ENCODE measurements around the gene TASL.
"Not testable (repeated sequence)": the region's sequence is repeated elsewhere in the genome, so short reads cannot be mapped to it uniquely, and the experiment has no call there.

The TASL gene

GRCh38 chrX:30577362-30577991 lies at the start of gene TASL:
TSS of gene TASL (minus strand) at chrX:30577766. CDS start at chrX:30560355, 17,411 bp downstream.
- H3K27ac Mint-ChIP-seq, result peak within 1 kb of the TSS; percentile 97
- H3K9me3 Mint-ChIP-seq, result peaks cover 3% of the 10 kb centered on the region
- peaks cover 25% of the 10 kb centered on the region for H3K36me3 Mint-ChIP-seq (ENCODE audit: low read depth)
- peak within 1 kb of the TSS; percentile 98 for H3K4me3 Mint-ChIP-seq
- peaks cover 15% of the 10 kb centered on the region for H3K4me1 Mint-ChIP-seq (ENCODE audit: low read depth)
- H3K27me3 Mint-ChIP-seq (ENCODE audit: low read depth), result no peaks in the 10 kb centered on the region

GRCh38 chrX:30626402-30626801 lies 48.8 kb upstream of the TASL start:
- H3K27ac Mint-ChIP-seq, result no peak overlapping the region
- no peaks in the 10 kb centered on the region for H3K4me1 Mint-ChIP-seq (ENCODE audit: low read depth)
- peaks cover 1% of the 10 kb centered on the region for H3K36me3 Mint-ChIP-seq (ENCODE audit: low read depth)
- H3K27me3 Mint-ChIP-seq (ENCODE audit: low read depth), result no peaks in the 10 kb centered on the region
- no peak overlapping the region for H3K4me3 Mint-ChIP-seq
- H3K9me3 Mint-ChIP-seq, result peaks cover 17% of the 10 kb centered on the region

- no peaks in the 10 kb centered on the region for H3K27me3 Mint-ChIP-seq (ENCODE audit: low read depth)
- no peak overlapping the region for H3K27ac Mint-ChIP-seq
- H3K4me3 Mint-ChIP-seq, result no peak overlapping the region
- peaks cover 1% of the 10 kb centered on the region for H3K36me3 Mint-ChIP-seq (ENCODE audit: low read depth)
- H3K4me1 Mint-ChIP-seq (ENCODE audit: low read depth), result peaks cover 3% of the 10 kb centered on the region
- H3K9me3 Mint-ChIP-seq, result peaks cover 22% of the 10 kb centered on the region
Observed at GRCh38 chrX:30622361-30622760, 44.8 kb upstream of the TASL start.

GRCh38 chrX:30620980-30621618 lies 43.5 kb upstream of the TASL start:
- Mint-ChIP-seq H3K27me3 (ENCODE audit: low read depth) (no peaks in the 10 kb centered on the region), H3K4me3 (no peak overlapping the region), H3K36me3 (ENCODE audit: low read depth) (peaks cover 1% of the 10 kb centered on the region), H3K27ac (peak overlapping the region; percentile 49), H3K9me3 (peaks cover 22% of the 10 kb centered on the region), H3K4me1 (ENCODE audit: low read depth) (peaks cover 3% of the 10 kb centered on the region)

GRCh38 chrX:30620125-30620524 lies 42.6 kb upstream of the TASL start:
- Mint-ChIP-seq H3K27ac (no peak overlapping the region), H3K27me3 (ENCODE audit: low read depth) (no peaks in the 10 kb centered on the region), H3K36me3 (ENCODE audit: low read depth) (peaks cover 1% of the 10 kb centered on the region), H3K4me1 (ENCODE audit: low read depth) (peaks cover 3% of the 10 kb centered on the region), H3K4me3 (no peak overlapping the region), H3K9me3 (peaks cover 22% of the 10 kb centered on the region)

- Mint-ChIP-seq H3K9me3 (peaks cover 19% of the 10 kb centered on the region), H3K4me3 (no peak overlapping the region), H3K4me1 (ENCODE audit: low read depth) (peaks cover 3% of the 10 kb centered on the region), H3K27me3 (ENCODE audit: low read depth) (no peaks in the 10 kb centered on the region), H3K36me3 (ENCODE audit: low read depth) (no peaks in the 10 kb centered on the region), H3K27ac (no peak overlapping the region)
Observed at GRCh38 chrX:30618160-30618765, 40.7 kb upstream of the TASL start.

GRCh38 chrX:30615229-30615628 lies 37.7 kb upstream of the TASL start:
- Mint-ChIP-seq H3K9me3 (no peaks in the 10 kb centered on the region), H3K4me3 (no peak overlapping the region), H3K27ac (no peak overlapping the region), H3K27me3 (ENCODE audit: low read depth) (no peaks in the 10 kb centered on the region), H3K36me3 (ENCODE audit: low read depth) (no peaks in the 10 kb centered on the region), H3K4me1 (ENCODE audit: low read depth) (no peaks in the 10 kb centered on the region)

- Mint-ChIP-seq H3K36me3 (ENCODE audit: low read depth) (no peaks in the 10 kb centered on the region), H3K27ac (no peak overlapping the region), H3K4me3 (no peak overlapping the region), H3K4me1 (ENCODE audit: low read depth) (peaks cover 2% of the 10 kb centered on the region), H3K9me3 (no peaks in the 10 kb centered on the region), H3K27me3 (ENCODE audit: low read depth) (no peaks in the 10 kb centered on the region)
Observed at GRCh38 chrX:30613721-30614120, 36.2 kb upstream of the TASL start.

GRCh38 chrX:30612250-30612655 lies 34.7 kb upstream of the TASL start:
- Mint-ChIP-seq H3K36me3 (ENCODE audit: low read depth) (no peaks in the 10 kb centered on the region), H3K27me3 (ENCODE audit: low read depth) (no peaks in the 10 kb centered on the region), H3K4me1 (ENCODE audit: low read depth) (peaks cover 2% of the 10 kb centered on the region), H3K4me3 (no peak overlapping the region), H3K27ac (no peak overlapping the region), H3K9me3 (no peaks in the 10 kb centered on the region)

- Mint-ChIP-seq H3K27ac (no peak overlapping the region), H3K9me3 (no peaks in the 10 kb centered on the region), H3K27me3 (ENCODE audit: low read depth) (no peaks in the 10 kb centered on the region), H3K4me1 (ENCODE audit: low read depth) (peaks cover 2% of the 10 kb centered on the region), H3K36me3 (ENCODE audit: low read depth) (no peaks in the 10 kb centered on the region), H3K4me3 (no peak overlapping the region)
Observed at GRCh38 chrX:30610026-30610425, 32.5 kb upstream of the TASL start.

GRCh38 chrX:30607155-30607554 lies 29.6 kb upstream of the TASL start:
- Mint-ChIP-seq H3K27ac (no peak overlapping the region), H3K4me3 (no peak overlapping the region), H3K9me3 (no peaks in the 10 kb centered on the region), H3K36me3 (ENCODE audit: low read depth) (no peaks in the 10 kb centered on the region), H3K27me3 (ENCODE audit: low read depth) (no peaks in the 10 kb centered on the region), H3K4me1 (ENCODE audit: low read depth) (peaks cover 2% of the 10 kb centered on the region)

- not testable (repeated sequence) for H3K36me3 Mint-ChIP-seq (ENCODE audit: low read depth); H3K27ac Mint-ChIP-seq; H3K4me3 Mint-ChIP-seq; H3K27me3 Mint-ChIP-seq (ENCODE audit: low read depth); H3K9me3 Mint-ChIP-seq
- peaks cover 13% of the 10 kb centered on the region for H3K4me1 Mint-ChIP-seq (ENCODE audit: low read depth)
Observed at GRCh38 chrX:30600269-30601176, 23.0 kb upstream of the TASL start.

- no peaks in the 10 kb centered on the region for H3K27me3 Mint-ChIP-seq (ENCODE audit: low read depth)
- peaks cover 16% of the 10 kb centered on the region for H3K4me1 Mint-ChIP-seq (ENCODE audit: low read depth)
- H3K4me3 Mint-ChIP-seq, result no peak overlapping the region
- H3K36me3 Mint-ChIP-seq (ENCODE audit: low read depth), result no peaks in the 10 kb centered on the region
- H3K27ac Mint-ChIP-seq, result no peak overlapping the region
- H3K9me3 Mint-ChIP-seq, result no peaks in the 10 kb centered on the region
Observed at GRCh38 chrX:30597216-30598012, 19.8 kb upstream of the TASL start.

Data from T-helper 1 cell treated with Interleukin-12 subunit alpha and Interleukin-12 subunit beta and Interleukin-4 antibody, amounts not matched to agents 30 μg/mL and 1 μg/mL, for 36 hours (primary cell).